Nephron progenitor cell (in vitro differentiated cells): ENCODE measurements around the gene COPS6.

Experiments used
- DNase-seq: peaks from one replicate; pipeline ENCODE4 v3.0.0; 2021
- H3K27ac Mint-ChIP-seq: 2 replicates; pipeline ENCODE4 v1.8.0; 2021; ENCODE audit warnings: mild to moderate bottlenecking, moderate library complexity, mixed read lengths
- H3K27me3 Mint-ChIP-seq: 2 replicates; pipeline ENCODE4 v1.8.0; 2021; ENCODE audit warnings: mild to moderate bottlenecking, low read depth, mixed read lengths; ENCODE audit not compliant: poor library complexity
- H3K36me3 Mint-ChIP-seq: 2 replicates; pipeline ENCODE4 v1.8.0; 2021; ENCODE audit warnings: low read depth, mixed read lengths
- H3K4me1 Mint-ChIP-seq: 2 replicates; pipeline ENCODE4 v1.8.0; 2021; ENCODE audit warnings: mixed read lengths
- H3K4me3 Mint-ChIP-seq: 2 replicates; pipeline ENCODE4 v1.8.0; 2021; ENCODE audit warnings: mild to moderate bottlenecking, moderate library complexity, mixed read lengths
- H3K9me3 Mint-ChIP-seq: 2 replicates; pipeline ENCODE4 v1.8.0; 2021; ENCODE audit warnings: mild to moderate bottlenecking, moderate library complexity, mixed read lengths
- CTCF ChIP-seq: fragments of 200-600 bp; sonication (generic); IDR thresholded peaks from 2 replicates; pipeline ENCODE4 v1.5.0; 2021; ENCODE audit warnings: antibody characterized with exemption

Gene COPS6

GRCh38 chr7:100122568-100122967 is 33.8 kb downstream of the COPS6 start:
- H3K9me3 Mint-ChIP-seq: no peaks in the 10 kb centered on the region
- H3K36me3 Mint-ChIP-seq: peaks cover 17% of the 10 kb centered on the region
- no peak for DNase-seq
- peaks cover 3% of the 10 kb centered on the region for H3K27me3 Mint-ChIP-seq
- H3K27ac Mint-ChIP-seq: peak overlapping the region; percentile 57
- peaks cover 51% of the 10 kb centered on the region for H3K4me1 Mint-ChIP-seq
- H3K4me3 Mint-ChIP-seq: no peak overlapping the region
- TF ChIP-seq CTCF: no peak

- Mint-ChIP-seq H3K4me3 (peak overlapping the region; percentile 7), H3K27me3 (peaks cover 11% of the 10 kb centered on the region), H3K36me3 (peaks cover 17% of the 10 kb centered on the region), H3K4me1 (peaks cover 47% of the 10 kb centered on the region), H3K9me3 (no peaks in the 10 kb centered on the region), H3K27ac (peak overlapping the region; percentile 50)
- no peak for TF ChIP-seq CTCF
- DNase-seq: no peak
These were observed 35.8 kb downstream of the COPS6 start for GRCh38 chr7:100124301-100125230.

- no peak for TF ChIP-seq CTCF
- peaks cover 14% of the 10 kb centered on the region for H3K27me3 Mint-ChIP-seq
- no peaks in the 10 kb centered on the region for H3K9me3 Mint-ChIP-seq
- H3K4me1 Mint-ChIP-seq: peaks cover 35% of the 10 kb centered on the region
- DNase-seq: no peak
- peaks cover 17% of the 10 kb centered on the region for H3K36me3 Mint-ChIP-seq
- peak overlapping the region; percentile 99 for H3K27ac Mint-ChIP-seq
- peak overlapping the region; percentile 95 for H3K4me3 Mint-ChIP-seq
These were observed 37.6 kb downstream of the COPS6 start for GRCh38 chr7:100126239-100126930.

- no peaks in the 10 kb centered on the region for H3K9me3 Mint-ChIP-seq
- H3K4me1 Mint-ChIP-seq: peaks cover 33% of the 10 kb centered on the region
- H3K27me3 Mint-ChIP-seq: peaks cover 17% of the 10 kb centered on the region
- peak within 1 kb of the TSS; percentile 95 for H3K4me3 Mint-ChIP-seq
- peak; percentile 91 for DNase-seq
- H3K36me3 Mint-ChIP-seq: peaks cover 17% of the 10 kb centered on the region
- TF ChIP-seq CTCF: no peak
- peak within 1 kb of the TSS; percentile 99 for H3K27ac Mint-ChIP-seq
These were observed 38.4 kb downstream of the COPS6 start, which contains the start of gene MBLAC1 for GRCh38 chr7:100126931-100127865. Gene MBLAC1, plus strand, starts transcription at chr7:100126967. Its CDS starts 429 bp downstream, at chr7:100127396.

- Mint-ChIP-seq H3K36me3 (peaks cover 11% of the 10 kb centered on the region), H3K27me3 (peaks cover 17% of the 10 kb centered on the region), H3K4me3 (peak overlapping the region; percentile 81), H3K9me3 (no peaks in the 10 kb centered on the region), H3K4me1 (peaks cover 38% of the 10 kb centered on the region), H3K27ac (no peak overlapping the region)
- no peak for TF ChIP-seq CTCF
- DNase-seq: peak; percentile 44
These were observed 39.3 kb downstream of the COPS6 start for GRCh38 chr7:100127866-100128636.
